CD4-positive, alpha-beta T cell treated with Interleukin-15 for 4 hours (primary cell): ENCODE measurements around the gene SETD2.
"Not testable (repeated sequence)": the region's sequence is repeated elsewhere in the genome, so short reads cannot be mapped to it uniquely, and the experiment has no call there.

Experiments used
- DNase-seq: peaks from one replicate; pipeline ENCODE4 v3.0.0-alpha.2; 2020; ENCODE audit warnings: low spot score

Gene SETD2

DNA sequence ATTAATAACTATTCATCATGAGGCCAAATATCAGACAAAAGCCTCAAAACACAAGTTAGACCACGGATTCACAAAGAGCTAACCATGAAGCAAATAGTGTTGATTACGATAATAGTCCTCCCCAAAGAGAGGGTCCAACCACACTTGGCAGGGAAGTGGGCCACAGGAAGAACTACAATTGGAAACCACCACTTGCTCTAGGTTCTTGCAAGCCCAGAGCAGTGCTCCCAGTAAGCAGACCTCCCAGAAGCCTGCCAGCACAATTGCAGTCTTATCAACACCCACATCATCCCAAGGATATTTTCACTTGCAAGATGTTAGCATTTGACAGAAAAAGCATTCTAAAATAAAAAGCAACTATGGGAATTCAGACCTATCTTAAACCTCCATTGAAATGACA is 11.3 kb downstream of the SETD2 start:
- DNase-seq: no peak

DNA sequence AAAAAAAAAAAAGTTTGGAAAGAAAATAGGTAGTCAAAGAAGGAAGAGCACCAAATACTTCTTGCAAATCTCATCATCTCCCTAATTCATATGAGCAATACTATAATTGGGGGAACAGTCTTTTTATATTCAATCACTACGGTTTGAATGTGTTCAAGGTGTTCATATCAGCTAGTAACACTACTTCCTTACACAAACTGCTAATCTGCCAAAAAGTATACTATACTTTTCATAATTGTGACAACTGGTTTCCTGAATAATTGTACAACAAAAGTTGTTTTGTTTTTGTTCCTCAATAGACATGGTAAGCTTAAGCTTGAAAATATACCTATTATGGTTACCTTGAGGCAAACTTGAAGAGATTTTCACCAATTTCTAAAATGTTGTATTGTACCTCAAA is 12.1 kb downstream of the SETD2 start:
- no peak for DNase-seq

DNA sequence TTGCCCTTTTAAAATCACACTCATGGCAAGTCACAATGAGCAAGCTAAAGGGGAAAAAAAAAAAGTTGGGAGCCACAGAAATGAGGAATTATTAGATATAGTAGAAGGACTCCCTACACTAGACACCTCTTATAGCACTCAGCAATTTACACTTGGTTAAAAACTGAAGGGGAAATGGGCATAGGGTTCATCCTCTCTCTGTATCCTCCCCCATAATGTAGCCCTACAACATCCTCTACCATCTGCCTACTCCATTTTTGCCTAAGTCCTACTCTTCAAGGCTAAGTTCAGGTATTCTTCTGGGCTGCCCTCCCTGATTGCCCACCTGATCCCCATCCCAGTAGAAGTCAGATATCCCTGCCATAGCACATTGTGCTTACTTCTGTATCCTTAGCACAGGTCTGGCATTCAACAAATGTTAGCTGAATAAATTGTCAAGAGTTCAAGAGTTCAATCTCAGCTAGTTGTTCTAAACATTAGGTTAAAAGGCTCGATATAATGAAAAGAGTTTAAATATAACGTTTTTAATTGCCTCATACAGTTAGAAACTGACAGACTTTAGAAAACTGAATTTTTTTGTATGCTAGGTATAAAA is 14.5 kb downstream of the SETD2 start:
- DNase-seq: no peak

DNA sequence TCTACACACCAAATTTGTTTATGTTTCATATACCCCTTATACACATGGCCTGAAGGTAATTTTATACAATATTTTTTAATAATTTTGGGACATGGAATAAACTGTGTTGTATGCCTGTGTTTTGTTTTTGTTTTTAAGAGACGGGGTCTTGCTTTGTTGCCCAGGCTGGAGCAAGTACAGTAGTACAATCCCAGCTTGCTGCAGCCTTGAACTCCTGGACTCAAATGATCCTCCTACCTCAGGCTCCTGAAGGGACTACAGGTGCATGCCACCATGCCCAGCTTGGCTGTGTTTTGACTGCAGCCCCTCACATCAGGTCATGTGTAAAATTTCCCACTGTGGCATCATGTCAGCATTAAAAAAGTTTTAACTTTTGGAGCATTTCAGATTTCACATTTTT is 18.6 kb downstream of the SETD2 start:
- DNase-seq: no peak

DNA sequence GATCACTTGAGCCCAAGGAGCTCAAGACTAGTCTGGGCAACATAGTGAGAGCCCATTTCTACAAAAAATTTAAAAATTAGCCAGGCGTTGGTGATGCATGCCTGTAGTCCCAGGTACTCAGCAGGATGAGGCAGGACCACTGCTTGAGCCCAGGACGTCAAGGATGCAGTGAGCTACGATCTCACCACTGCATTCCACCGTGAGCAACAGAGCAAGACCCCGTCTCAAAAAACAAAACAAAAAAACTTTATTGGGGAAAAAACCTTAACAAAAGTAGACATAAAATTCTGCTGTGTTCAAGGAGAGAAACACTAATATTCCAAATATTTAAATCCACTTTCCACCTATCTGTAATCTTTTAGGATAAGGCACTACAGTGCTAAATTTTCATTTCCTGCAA is 20.8 kb downstream of the SETD2 start:
- DNase-seq: no peak

DNA sequence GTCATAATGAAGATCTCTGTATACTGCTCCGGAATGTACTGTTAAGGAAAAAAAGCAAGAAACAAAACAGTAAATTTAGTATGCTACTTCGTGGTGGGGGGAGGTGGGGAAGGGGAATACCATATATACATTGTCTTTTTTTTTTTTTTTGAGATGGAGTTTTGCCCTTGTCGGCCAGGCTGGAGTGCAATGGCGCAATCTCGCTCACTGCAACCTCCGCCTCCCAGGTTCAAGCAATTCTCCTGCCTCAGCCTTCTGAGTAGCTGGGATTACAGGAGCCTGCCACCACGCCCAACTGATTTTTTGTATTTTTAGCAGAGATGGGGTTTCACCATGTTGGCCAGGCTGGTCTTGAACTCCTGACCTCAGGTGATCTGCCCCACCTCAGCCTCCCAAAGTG is 21.4 kb downstream of the SETD2 start:
- not testable (repeated sequence) for DNase-seq

DNA sequence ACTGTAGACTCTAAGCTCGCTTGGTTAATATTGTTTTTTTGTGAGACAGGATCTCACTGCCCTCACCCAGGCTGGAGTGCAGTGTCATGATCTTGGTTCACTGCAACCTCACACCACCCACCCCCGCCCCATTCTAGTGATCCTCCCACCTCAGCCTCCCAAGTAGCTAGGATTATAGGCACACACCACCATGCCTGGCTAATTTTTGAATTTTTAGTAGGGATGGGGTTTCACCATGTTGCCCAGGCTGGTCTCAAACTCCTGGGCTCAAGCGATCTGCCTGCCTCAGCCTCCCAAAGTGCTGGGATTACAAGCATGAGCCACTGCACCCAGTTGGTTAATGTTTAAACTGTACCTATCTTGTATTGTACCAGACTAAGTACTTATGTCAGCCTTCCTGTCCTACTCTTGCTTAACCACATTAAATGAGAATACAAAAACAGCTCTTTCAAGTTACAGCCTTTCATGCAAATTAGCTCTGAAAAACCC is 22.9 kb downstream of the SETD2 start:
- DNase-seq: peak; percentile 45

DNA sequence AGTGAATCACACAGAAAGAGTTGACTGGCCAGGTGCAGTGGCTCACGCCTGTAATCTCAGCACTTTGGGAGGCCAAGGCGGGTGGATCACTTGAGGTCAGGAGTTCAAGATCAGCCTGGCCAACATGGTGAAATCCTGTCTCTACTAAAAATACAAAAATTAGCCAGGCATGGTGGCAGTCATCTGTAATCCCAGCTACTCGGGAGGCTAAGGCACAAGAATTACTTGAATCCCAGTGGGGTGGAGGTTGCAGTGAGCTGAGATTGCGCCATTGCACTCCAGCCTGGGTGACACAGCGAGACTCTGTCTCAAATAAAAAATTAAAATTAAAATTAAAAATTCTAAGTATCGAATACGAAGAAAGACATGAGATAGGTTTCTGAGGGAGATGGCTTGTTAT is 23.4 kb downstream of the SETD2 start:
- DNase-seq: not testable (repeated sequence)

DNA sequence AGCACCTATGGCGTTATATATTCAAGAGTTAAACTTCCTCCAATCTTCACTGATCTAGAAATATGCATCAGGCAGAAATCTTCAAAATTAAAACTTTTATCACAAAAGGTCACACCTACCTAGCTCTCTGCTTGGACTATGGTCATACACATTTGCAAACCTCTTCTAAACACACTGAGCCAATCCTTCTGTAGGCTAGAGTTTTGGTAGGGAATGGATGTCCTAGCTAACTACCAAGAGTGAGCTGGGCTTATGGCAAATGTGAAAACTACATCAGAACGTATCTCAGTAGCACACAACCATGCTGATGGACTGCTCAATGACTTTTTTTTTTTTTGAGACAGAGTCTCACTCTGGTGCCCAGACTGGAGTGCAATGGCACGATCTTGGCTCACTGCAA is 29.6 kb downstream of the SETD2 start:
- no peak for DNase-seq

DNA sequence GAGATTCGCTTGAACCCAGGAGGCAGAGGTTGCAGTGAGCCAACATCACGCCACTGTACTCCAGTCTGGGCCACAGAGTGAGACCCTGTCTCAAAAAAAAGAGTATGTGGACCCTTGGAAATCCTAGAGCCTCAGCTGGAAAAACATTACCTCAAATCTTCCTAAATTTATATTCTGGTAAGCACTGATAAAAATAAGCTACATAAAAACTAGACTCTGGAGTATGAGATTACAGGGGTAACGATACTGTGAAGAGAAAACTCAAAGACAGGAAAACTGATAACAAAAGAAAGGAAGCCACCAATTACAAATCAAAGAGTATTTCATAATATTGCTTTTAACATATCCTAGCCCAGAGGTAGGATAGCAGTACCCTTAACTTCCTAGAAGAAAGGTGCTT is 30.3 kb downstream of the SETD2 start:
- no peak for DNase-seq

DNA sequence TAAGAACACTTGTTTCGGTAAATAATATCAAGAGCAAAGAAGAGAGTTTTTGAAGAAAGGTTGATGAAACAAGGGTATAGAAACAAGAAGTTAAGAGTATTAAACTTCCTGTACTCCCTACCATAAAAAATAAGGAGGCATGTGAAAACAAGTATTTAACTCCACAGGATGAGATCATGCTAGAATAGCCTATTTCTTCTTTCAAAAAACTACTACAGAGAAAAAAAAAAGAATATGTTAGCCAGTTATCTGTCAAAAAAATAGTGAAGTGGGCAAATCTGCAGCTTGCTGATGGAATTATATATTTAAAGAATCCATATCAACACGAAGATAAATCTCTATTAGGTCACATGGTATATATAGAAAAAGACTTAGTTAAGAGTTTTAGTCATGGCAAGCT is 33.4 kb downstream of the SETD2 start:
- DNase-seq: no peak

DNA sequence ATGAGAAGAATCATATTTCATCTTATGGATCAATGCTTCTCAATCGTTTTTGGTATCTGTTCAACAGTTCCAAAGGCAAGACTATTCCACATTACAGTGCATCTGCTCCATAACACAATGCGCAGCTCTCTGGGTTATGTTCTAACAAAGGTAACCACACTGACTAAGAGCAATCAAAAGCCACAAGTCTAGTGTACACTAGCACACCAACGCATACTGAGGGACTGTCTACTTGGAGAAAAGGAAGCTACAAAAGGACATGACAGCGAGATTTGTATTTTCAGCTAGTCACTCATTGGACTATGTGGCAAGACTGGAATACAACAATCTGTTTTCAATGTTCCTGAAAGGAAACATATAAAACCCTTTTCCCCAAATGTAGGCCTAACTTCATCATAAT is 35.8 kb downstream of the SETD2 start:
- DNase-seq: no peak

DNA sequence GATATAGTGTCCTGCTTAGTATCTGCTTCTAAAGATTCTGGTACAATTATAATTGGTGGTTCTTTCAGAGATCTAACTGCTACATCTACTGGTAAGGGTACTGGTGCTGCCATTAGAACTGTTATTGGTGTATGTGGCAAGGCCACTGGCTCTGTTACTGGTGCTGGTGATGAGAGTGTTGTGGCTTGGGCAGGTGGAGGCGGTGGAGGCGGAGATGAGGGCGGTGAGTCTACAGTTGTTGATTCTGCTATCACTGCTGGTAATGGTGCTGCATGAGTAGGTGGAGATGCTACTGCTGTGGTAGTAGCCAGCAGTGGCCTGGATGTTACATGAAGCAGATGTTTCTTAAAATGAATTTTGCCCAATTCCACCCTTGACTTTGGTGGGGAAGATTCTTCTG is 40.1 kb downstream of the SETD2 start:
- no peak for DNase-seq

DNA sequence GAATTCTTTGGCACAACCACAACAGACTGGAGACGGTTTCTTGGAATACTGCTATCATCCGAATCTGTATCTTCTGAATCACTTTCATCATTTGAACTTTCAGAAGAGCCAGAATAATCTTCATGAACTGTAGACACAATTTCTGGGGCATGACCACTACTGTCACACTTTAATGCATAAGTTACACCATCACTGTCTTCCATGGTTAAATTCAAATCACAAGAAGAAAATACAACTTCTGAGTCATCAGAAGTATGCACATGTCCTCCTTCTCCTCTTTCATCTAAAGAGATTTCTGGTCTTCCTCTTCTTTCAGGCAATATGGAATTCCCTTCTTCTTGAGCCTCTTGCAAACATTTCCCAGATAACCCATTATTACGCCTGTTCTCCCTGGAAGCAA is 42.5 kb downstream of the SETD2 start:
- no peak for DNase-seq

DNA sequence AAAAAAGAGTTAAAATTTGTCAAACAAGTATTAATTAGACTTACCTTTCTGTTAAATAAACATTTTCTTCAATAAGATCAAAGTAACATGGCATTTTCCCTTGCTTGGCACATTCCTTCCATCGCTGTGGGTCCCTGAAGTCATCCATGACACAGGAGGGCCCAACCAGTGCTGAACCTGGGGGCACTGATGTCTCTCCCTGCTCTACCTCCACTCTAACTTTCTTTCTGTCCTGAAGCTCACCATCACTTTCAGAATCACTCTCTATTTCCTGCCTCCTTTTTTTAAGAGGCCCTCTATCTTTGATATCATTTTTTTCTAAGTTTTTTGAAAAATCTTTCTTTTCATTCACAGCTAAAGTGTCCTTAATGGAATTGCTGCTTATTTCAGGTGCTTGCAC is 43.8 kb downstream of the SETD2 start:
- no peak for DNase-seq

DNA sequence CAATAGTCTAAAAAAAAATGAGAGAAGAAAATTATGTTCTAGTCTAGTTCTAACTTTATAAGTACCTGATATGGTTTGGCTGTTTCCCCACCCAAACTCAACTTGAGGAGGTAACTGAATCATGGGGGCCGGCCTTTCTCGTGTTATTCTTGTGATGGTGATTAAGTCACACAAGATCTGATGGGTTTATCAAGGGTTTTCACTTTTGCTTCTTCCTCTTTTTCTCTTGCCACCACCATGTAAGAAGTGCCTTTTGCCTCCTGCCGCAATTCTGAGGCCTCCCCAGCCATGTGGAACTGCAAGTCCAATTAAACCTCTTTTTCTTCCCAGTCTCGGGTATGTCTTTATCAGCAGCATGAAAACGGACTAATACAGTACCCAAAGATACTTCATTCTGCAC is 44.5 kb downstream of the SETD2 start:
- not testable (repeated sequence) for DNase-seq

DNA sequence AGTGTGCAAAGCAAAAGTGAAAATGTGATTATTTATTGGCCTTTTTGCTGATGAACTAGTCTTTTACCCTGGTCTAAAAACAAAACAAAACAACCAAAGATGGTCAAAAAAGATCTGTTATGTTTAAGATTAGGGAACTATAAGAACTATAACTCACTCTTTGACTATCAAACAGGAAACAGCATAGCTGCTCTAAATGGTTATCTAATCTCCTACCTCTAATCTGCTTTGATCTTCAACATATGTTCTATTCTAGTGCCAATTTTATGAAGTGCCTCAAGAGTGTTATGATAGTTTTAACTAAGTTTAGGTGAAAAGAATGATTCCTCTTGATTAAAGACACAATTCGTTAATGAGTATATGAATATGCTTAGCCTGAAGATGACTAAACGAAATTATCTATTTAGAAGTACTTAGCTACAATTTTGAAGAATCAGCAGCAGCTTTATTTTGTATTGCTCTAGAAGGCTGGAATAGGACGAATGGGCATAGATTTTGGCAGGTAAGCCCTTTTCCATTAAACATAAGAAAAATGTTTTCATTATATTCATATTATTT is 46.0 kb downstream of the SETD2 start:
- no peak for DNase-seq

DNA sequence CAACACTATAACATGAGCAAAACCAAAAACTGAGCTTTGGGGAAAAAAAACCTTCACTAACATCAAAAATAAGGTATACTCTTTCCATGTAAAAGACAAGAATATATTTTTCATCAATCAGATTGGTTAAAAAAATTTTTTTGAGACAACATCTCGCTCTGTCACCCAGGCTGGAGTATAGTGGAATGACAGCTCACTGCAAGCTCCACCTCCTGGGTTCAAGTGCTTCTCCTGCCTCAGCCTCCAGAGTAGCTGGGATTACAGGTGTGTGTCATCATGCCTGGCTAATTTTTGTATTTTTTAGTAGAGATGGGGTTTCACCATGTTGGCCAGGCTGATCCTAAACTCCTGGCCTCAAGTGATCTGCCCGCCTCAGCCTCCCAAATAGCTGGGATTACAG is 48.4 kb downstream of the SETD2 start:
- not testable (repeated sequence) for DNase-seq

DNA sequence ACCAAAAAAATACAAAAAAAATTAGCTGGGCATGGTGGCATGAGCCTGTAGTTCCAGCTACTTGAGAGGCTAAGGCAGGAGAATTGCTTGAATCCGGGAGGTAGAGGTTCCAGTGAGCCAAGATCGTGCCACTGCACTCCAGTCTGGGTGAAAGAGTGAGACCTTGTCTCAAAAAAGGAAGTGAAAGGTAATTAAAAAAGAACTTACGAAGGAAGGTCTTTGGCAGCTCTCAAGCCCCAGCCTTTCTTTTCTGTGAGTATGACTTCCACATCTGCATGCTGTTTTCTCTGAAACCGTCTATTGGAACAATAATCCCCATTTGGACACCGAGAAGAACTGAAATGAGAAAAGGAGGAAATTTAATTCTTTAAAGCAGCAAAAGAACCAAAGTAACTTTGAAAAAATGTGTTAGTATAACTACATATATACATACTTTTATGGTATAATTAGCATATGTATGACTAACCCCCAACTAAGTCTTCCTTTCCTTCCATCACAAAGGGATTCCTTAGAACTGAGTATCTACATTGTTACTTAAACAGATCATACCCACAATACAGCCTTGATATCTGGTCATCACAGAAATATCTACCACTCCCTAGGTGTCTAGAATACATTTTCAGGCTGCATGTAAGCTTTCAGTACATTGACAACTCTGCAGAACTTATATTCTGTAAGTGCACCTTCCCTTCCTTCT is 50.1 kb downstream of the SETD2 start:
- DNase-seq: no peak

DNA sequence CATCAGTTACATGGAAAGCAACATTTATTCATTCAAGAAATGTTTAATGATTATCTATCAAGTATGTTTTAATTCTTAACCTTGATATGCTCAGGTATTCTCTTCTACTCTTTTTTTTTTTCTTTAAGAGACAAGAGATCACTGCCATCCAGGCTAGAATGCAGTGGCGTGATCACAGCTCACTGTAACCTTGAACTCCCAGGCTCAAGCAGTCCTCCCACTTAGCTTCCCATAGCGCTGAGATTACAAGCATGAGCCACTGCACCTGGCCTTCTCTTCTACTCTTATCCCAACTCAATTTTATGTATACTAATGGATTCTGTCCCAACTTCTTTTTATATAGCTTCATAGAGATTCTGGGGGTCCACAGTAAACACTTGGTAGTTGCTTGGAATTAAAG is 50.9 kb downstream of the SETD2 start:
- DNase-seq: no peak

DNA sequence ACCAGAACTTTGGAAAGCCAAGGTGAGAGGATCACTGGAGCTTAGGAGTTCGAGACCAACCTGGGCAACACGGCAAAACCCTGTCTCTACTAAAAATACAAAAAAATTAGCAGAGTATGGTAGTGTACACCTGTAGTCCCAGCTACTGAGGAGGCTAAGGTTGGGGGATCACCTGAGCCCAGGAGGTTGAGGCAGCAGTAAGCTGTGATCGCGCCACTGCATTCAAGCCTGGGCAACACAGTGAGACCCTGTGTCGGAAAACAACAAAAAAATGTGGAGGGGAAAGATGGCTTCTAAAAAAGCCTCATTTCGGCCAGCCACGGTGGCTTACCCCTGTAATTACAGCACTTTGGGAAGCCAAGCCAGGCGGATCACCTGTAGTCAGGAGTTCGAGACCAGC is 54.5 kb downstream of the SETD2 start:
- DNase-seq: no peak

DNA sequence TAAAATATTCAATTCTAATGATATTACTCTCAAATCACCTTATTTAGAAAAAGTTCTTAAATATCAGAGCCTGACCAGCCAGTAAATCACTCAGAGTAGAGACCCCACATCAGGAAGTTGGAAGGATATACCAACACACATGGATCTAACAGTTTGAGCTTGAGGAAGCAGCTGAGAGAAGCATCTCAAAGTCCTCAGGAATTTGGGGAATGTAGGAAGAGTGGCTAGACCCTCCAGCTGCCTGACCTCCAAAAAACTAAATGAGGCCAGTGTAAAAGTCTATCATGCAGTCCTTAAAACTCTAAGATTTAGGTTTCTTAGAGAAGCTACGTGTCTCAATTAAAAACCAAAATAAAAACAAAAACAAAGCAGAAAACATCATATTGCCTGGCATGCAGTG is 55.4 kb downstream of the SETD2 start:
- DNase-seq: no peak

DNA sequence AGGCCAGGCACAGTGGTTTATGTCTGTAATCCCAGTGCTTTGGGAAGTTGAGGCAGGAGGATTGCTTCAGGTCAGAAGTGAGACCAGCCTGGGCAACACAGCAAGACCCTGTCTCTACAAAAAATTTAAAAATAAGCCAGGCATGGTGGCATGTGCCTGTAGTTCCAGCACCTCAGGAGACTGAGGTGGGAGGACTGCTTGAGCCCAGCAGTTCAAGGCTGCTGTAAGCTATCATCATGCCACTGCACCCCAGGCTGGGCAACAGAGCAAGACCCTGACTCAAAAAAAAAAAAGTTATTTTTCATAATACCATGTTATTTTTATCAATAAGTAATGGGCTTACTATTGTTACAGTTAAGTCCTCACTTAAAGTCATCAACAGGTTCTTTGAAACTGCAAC is 59.7 kb downstream of the SETD2 start:
- DNase-seq: no peak

DNA sequence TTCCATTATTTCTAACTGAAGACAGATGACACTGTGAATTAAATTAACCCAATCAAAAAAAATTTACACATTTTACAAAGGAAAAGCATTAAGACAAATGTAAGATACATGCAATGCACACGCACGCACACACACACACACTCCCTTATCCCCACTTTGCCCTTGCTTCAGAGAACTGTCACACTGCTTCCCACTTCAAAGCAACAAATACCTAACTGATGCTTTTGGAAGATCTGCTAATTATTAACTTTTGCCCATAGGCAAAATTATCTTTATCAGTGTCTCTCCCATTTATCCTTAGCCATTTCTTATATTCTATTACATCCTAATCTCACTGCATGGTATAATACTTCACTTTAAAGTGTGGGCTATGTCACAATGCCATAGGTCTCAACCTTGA is 60.3 kb downstream of the SETD2 start:
- no peak for DNase-seq
